SK-N-SH treated with all-trans-retinoic acid at 6 μM for 48 hours (cell line): Measurements from ENCODE around the gene CCDC40.

Experiments
- ATAC-seq: fragments of 200-7000 bp; cut with Tn5 transposase; 3 replicates; pipeline ENCODE4 v1.9.1; 2020; ENCODE audit warnings: mild to moderate bottlenecking, moderate library complexity
- ARNTL ChIP-seq: fragments of 450-650 bp; formaldehyde crosslinking; IDR thresholded peaks from 2 replicates; pipeline ENCODE4 v1.5.0; 2020; ENCODE audit warnings: low read depth, mild to moderate bottlenecking, moderate library complexity, borderline replicate concordance
- BACH2 ChIP-seq: fragments of 250-450 bp; sonication (Bioruptor Pico); IDR thresholded peaks from 2 replicates; pipeline ENCODE4 v1.9.0; 2021; ENCODE audit warnings: mild to moderate bottlenecking, borderline replicate concordance
- CREB5 ChIP-seq: fragments of 250-450 bp; sonication (Bioruptor Pico); IDR thresholded peaks from 2 replicates; pipeline ENCODE4 v1.5.1; 2020; ENCODE audit warnings: low read depth, mild to moderate bottlenecking, moderate library complexity
- CSDC2 ChIP-seq: fragments of 250-450 bp; sonication (Bioruptor Pico); IDR thresholded peaks from 2 replicates; pipeline ENCODE4 v1.5.0; 2020; ENCODE audit warnings: mild to moderate bottlenecking, moderate library complexity
- CSRNP3 ChIP-seq: fragments of 250-450 bp; sonication (Bioruptor Pico); IDR thresholded peaks from 2 replicates; pipeline ENCODE4 v1.5.1; 2021; ENCODE audit warnings: mild to moderate bottlenecking, moderate library complexity
- ESRRG ChIP-seq: fragments of 250-450 bp; sonication (Bioruptor Pico); IDR thresholded peaks from 2 replicates; pipeline ENCODE4 v1.6.1; 2021; ENCODE audit warnings: mild to moderate bottlenecking
- GLIS3 ChIP-seq: fragments of 250-450 bp; sonication (Bioruptor Pico); IDR thresholded peaks from 2 replicates; pipeline ENCODE4 v1.5.0; 2020; ENCODE audit warnings: mild to moderate bottlenecking, moderate library complexity
- ISL1 ChIP-seq: fragments of 250-450 bp; sonication (Bioruptor Pico); IDR thresholded peaks from 2 replicates; pipeline ENCODE4 v2.1.2; 2022; ENCODE audit warnings: mild to moderate bottlenecking, moderate library complexity
- OSR1 ChIP-seq: fragments of 250-450 bp; sonication (Bioruptor Pico); IDR thresholded peaks from 2 replicates; pipeline ENCODE4 v1.8.0; 2022; ENCODE audit warnings: moderate library complexity, mild to moderate bottlenecking, inconsistent platforms
- PATZ1 ChIP-seq: fragments of 250-450 bp; sonication (Bioruptor Pico); IDR thresholded peaks from 2 replicates; pipeline ENCODE4 v1.8.0; 2020; ENCODE audit warnings: mild to moderate bottlenecking, moderate library complexity, borderline replicate concordance
- PPARA ChIP-seq: fragments of 250-450 bp; sonication (Bioruptor Pico); IDR thresholded peaks from 2 replicates; pipeline ENCODE4 v1.5.0; 2020; ENCODE audit warnings: mild to moderate bottlenecking, borderline replicate concordance
- RARB ChIP-seq: fragments of 250-450 bp; sonication (Bioruptor Pico); IDR thresholded peaks from 2 replicates; pipeline ENCODE4 v1.8.0; 2021; ENCODE audit warnings: mild to moderate bottlenecking, moderate library complexity
- SNAI2 ChIP-seq: fragments of 250-450 bp; sonication (Bioruptor Pico); IDR thresholded peaks from 2 replicates; pipeline ENCODE4 v1.5.0; 2020; ENCODE audit warnings: mild to moderate bottlenecking, moderate library complexity
- TCF4 ChIP-seq: fragments of 250-450 bp; sonication (Bioruptor Pico); IDR thresholded peaks from 2 replicates; pipeline ENCODE4 v1.8.0; 2021; ENCODE audit warnings: mild to moderate bottlenecking, moderate library complexity, borderline replicate concordance
- TSHZ2 ChIP-seq: fragments of 250-450 bp; sonication (Bioruptor Pico); IDR thresholded peaks from 2 replicates; pipeline ENCODE4 v1.5.0; 2020; ENCODE audit warnings: mild to moderate bottlenecking, moderate library complexity
- ZC3H10 ChIP-seq: fragments of 250-450 bp; sonication (Bioruptor Pico); IDR thresholded peaks from 2 replicates; pipeline ENCODE4 v1.5.1; 2021; ENCODE audit warnings: mild to moderate bottlenecking, moderate library complexity
- ZFP3 ChIP-seq: fragments of 250-450 bp; sonication (Bioruptor Pico); IDR thresholded peaks from 2 replicates; pipeline ENCODE4 v1.5.0; 2020; ENCODE audit warnings: mild to moderate bottlenecking, moderate library complexity
- ZFP30 ChIP-seq: fragments of 450-650 bp; formaldehyde crosslinking; IDR thresholded peaks from 2 replicates; pipeline ENCODE4 v1.5.0; 2022; ENCODE audit warnings: mild to moderate bottlenecking, moderate library complexity
- ZNF565 ChIP-seq: fragments of 450-650 bp; formaldehyde crosslinking; conservative IDR thresholded peaks from 2 replicates; pipeline ENCODE4 v1.5.0; 2020; ENCODE audit warnings: low read depth, mild to moderate bottlenecking, moderate library complexity
- ZNF70 ChIP-seq: fragments of 450-650 bp; formaldehyde crosslinking; IDR thresholded peaks from 2 replicates; pipeline ENCODE4 v1.5.0; 2020; ENCODE audit warnings: mild to moderate bottlenecking, moderate library complexity
- ZNF8 ChIP-seq: fragments of 450-650 bp; formaldehyde crosslinking; IDR thresholded peaks from 2 replicates; pipeline ENCODE4 v1.5.0; 2020; ENCODE audit warnings: mild to moderate bottlenecking, moderate library complexity

CCDC40 gene

GRCh38 chr17:79990051-79990592 is 46.3 kb upstream of the CCDC40 start:
- TF ChIP-seq RARB (CRISPR knock-in tag) (no peak), CREB5 (CRISPR knock-in tag) (no peak), PPARA (CRISPR knock-in tag) (no peak), PATZ1 (CRISPR knock-in tag) (no peak), ZNF565 (CRISPR knock-in tag) (no peak), TSHZ2 (CRISPR knock-in tag) (no peak)
- ATAC-seq: no peak

- TF ChIP-seq ZNF70 (CRISPR knock-in tag) (no peak), CSDC2 (CRISPR knock-in tag) (no peak), ZNF8 (no peak), ZFP3 (CRISPR knock-in tag) (no peak), CSRNP3 (CRISPR knock-in tag) (no peak), GLIS3 (CRISPR knock-in tag) (no peak), ZC3H10 (CRISPR knock-in tag) (no peak), ZFP30 (CRISPR knock-in tag) (no peak), SNAI2 (CRISPR knock-in tag) (no peak), ARNTL (no peak), ESRRG (CRISPR knock-in tag) (no peak), CREB5 (CRISPR knock-in tag) (no peak), TCF4 (CRISPR knock-in tag) (no peak), BACH2 (no peak), OSR1 (no peak), RARB (CRISPR knock-in tag) (no peak), PPARA (CRISPR knock-in tag) (no peak), PATZ1 (CRISPR knock-in tag) (no peak), ISL1 (CRISPR knock-in tag) (no peak)
- ATAC-seq: no peak
Measured at GRCh38 chr17:79990704-79991103, 45.7 kb upstream of the CCDC40 start.
